ENCODE data around the gene ODC1. TPM values are rescaled to one million over a fixed set of nuclear protein-coding genes. Genes with fewer than 3 reads are reported as not detected.
A peak's percentile ranks its signal among the peaks of the same experiment; 100 is the strongest.

The ODC1 gene
- total RNA-seq, 1 experiment from 2014 or later = 231 TPM

DNA sequence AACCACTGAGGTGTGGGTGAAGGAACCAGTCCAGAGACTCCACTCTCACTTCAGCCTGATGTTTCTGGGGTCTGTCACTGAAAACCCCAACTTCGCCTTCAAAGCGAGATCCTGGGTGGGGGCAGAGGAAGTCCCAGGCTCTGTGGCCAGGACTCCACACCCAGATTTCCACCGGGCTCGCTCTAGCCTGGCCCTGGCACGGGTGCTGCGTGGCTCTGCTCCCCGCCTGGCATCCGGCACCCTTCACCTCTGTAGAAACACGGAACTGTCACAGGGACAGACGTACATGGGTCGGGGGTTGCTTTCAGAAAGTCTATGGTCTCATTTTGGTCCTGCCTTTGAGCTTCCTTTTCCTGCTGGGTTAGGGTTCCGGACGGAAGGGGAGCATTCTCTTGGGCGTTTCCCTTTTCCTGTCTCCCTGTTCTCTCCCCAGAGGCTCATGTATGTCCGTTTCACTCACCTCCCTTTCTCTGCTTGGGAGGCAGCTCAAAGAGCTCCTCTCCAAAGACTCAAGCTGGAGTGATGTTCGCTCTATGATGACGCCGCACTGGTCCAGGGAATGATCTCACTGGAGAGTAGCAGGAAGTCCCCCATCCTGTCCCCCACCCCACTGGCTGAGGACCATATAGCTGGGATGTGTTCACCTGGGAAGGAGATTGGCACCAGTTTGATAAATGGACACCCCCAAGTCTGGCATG is 41.5 kb downstream of the ODC1 start (continued):
- TF ChIP-seq FOSL1 (IDR thresholded peaks at IDR 0.05; ENCODE audit: low read depth) = no peak
- TF ChIP-seq EZH2 (IDR thresholded peaks at IDR 0.05) = no peak
- no peak for TF ChIP-seq ELF1 (IDR thresholded peaks at IDR 0.05; ENCODE audit: borderline replicate concordance, low read depth)
- TF ChIP-seq EGR1 (IDR thresholded peaks at IDR 0.05; ENCODE audit: low read depth) = no peak
- no peak for TF ChIP-seq POLR2AphosphoS5 (IDR thresholded peaks at IDR 0.05; ENCODE audit: low read depth, low read length)

DNA sequence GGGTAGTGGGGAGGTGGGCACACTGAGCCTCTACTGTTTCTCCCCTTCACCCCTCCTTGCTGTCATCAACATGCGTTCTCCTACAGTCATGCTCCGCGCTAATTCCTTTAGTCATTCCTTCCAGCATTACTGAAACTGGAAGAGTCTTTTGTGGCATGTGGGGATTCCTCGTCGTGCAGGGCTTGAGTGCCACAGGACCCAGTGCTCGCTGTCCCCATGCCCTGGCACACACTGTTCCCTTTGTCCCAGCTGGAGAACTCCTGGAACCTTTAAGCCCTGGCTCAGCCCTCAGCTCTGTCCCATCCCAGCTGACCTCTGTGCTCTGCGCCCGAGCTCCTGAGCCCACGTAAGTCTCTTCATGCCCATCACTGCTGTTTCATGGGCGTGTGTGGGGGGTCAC is 42.1 kb downstream of the ODC1 start:
- H3K27me3 ChIP-seq (ENCODE audit: insufficient read depth, low read length) = no peaks in the 10 kb centered on the region
- no peak for TF ChIP-seq ATF3 (IDR thresholded peaks at IDR 0.05)
- TF ChIP-seq ZNF274 (IDR thresholded peaks at IDR 0.05; ENCODE audit: low read depth, low read length) = no peak
- TF ChIP-seq TCF7L2 (IDR thresholded peaks at IDR 0.05; ENCODE audit: borderline replicate concordance, extremely low read depth, insufficient read depth, insufficient read length) = no peak
- no peak for TF ChIP-seq ELF1 (IDR thresholded peaks at IDR 0.05; ENCODE audit: borderline replicate concordance, low read depth)
- TF ChIP-seq POLR2AphosphoS5 (IDR thresholded peaks at IDR 0.05; ENCODE audit: low read depth, low read length) = no peak
- no peak for TF ChIP-seq SP1 (IDR thresholded peaks at IDR 0.05; ENCODE audit: low read depth)
- no peak for TF ChIP-seq ZBTB33 (IDR thresholded peaks at IDR 0.05; ENCODE audit: extremely low read depth, insufficient replicate concordance, low read length)
- TF ChIP-seq POLR2A (IDR thresholded peaks at IDR 0.05; ENCODE audit: borderline replicate concordance, extremely low read depth, insufficient read depth, insufficient read length) = no peak
- TF ChIP-seq CTCF (IDR thresholded peaks at IDR 0.05 in 2 of 3, conservative IDR thresholded peaks at IDR 0.05 in 1 of 3; ENCODE audit: borderline replicate concordance in 1 of 3, insufficient read depth in 1 of 3, low read depth in 2 of 3, low read length in 2 of 3) = no peak
- no peak for TF ChIP-seq FOSL1 (IDR thresholded peaks at IDR 0.05; ENCODE audit: low read depth)
- TF ChIP-seq CBX3 (IDR thresholded peaks at IDR 0.05; ENCODE audit: low read depth) = no peak
- TF ChIP-seq CEBPB (IDR thresholded peaks at IDR 0.05; ENCODE audit: low read depth) = no peak
- no peak for TF ChIP-seq JUND (IDR thresholded peaks at IDR 0.05)
- no peak for TF ChIP-seq EZH2 (IDR thresholded peaks at IDR 0.05)
- TF ChIP-seq SRF (IDR thresholded peaks at IDR 0.05; ENCODE audit: low read depth) = no peak
- H3K9me3 ChIP-seq (ENCODE audit: control insufficient read depth in 1 of 2, insufficient read depth in 1 of 2, low read depth in 1 of 2, low read length in 2 of 2) = no peaks in the 10 kb centered on the region
- no peak overlapping the region for H3K27ac ChIP-seq (ENCODE audit: low read depth, low read length)
- ATAC-seq = no peak
- 0 out of 2 replicates have a peak overlapping the region, but pooled peaks have one; percentile 24 for H3K9ac ChIP-seq (ENCODE audit: low read length)
- H4K20me1 ChIP-seq (ENCODE audit: insufficient read depth) = no peaks in the 10 kb centered on the region
- ChIA-PET POLR2A (interaction anchor here (0.8 to 1.3 kb wide), 2 partner anchors 33 to 102 kb away, joined by 3 read pairs; no protein-coding TSS in a partner anchor), RAD21 (ENCODE audit: low non-redundant PET in 1 of 2, low total read pairs in 2 of 2, uncharacterized antibody in 2 of 2, unreplicated experiment in 2 of 2) (interaction anchor here in 1 of 2 experiments (0.9 kb wide), 1 partner anchor 120 kb away, joined by 3 read pairs; no protein-coding TSS in a partner anchor), CTCF (no interaction called here)
- H2AFZ ChIP-seq (ENCODE audit: low read depth, low read length, poor library complexity, severe bottlenecking) = no peak overlapping the region
- H3K4me1 ChIP-seq (ENCODE audit: control insufficient read depth in 1 of 2, insufficient read depth in 2 of 2, low read length in 2 of 2) = peaks cover 66 to 81% of the 10 kb centered on the region in 2 experiments
- no TSS peak for BruUV-seq (replicated peaks)
- no peak overlapping the region for H3K4me3 ChIP-seq (replicated peaks in 1 of 2; ENCODE audit: low read depth in 1 of 2, low read length in 2 of 2)
- intact Hi-C loops (cut with micrococcal nuclease) = no loop called here
- no peaks in the 10 kb centered on the region for H3K9me2 ChIP-seq (ENCODE audit: insufficient read depth)
- peaks cover 0 to 6% of the 10 kb centered on the region in 2 experiments; a peak in 1 of 4 replicates for H3K36me3 ChIP-seq (ENCODE audit: control insufficient read depth in 1 of 2, insufficient read depth in 2 of 2, low read length in 2 of 2)
- no peak for DNase-seq (ENCODE audit: low read depth, low spot score)
- peaks cover 29% of the 10 kb centered on the region for H3K79me2 ChIP-seq (ENCODE audit: insufficient read depth, low read length)
- H3K4me2 ChIP-seq (ENCODE audit: low read length) = peak overlapping the region; percentile 53; the same call in 1 of the 2 replicates
